Astrocyte (in vitro differentiated cells and primary cell): ENCODE results near the gene GPR180.

ENCODE experiments used
- EZH2 ChIP-seq: IDR thresholded peaks from 2 replicates; pipeline ENCODE4 v1.6.1; 2012; ENCODE audit warnings: mild to moderate bottlenecking, low read length, inconsistent platforms; ENCODE audit not compliant: insufficient read depth
- TF ChIP-seq, protein P1 (sequence below): IDR thresholded peaks from 2 replicates; pipeline ENCODE4 v1.5.1; 2011; ENCODE audit warnings: low read depth, mild to moderate bottlenecking, inconsistent platforms, low read length, moderate library complexity; ENCODE audit not compliant: insufficient read depth

DNA sequence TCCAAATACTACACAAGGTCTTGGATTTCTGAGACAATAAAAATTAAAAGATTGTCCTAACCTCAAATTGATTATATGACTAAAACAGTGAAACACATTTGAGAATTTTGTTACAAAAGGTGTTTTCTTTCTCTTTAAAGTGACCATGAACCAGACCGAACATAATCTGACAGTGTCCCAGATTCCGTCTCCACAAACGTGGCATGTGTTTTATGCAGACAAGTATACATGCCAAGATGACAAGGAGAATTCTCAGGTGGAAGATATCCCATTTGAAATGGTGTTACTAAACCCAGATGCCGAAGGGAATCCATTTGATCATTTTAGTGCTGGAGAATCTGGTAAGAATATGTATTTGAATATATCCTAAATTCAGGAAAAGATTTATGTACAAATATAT is 10.4 kb downstream of the GPR180 start:
- TF ChIP-seq, protein P1, sequence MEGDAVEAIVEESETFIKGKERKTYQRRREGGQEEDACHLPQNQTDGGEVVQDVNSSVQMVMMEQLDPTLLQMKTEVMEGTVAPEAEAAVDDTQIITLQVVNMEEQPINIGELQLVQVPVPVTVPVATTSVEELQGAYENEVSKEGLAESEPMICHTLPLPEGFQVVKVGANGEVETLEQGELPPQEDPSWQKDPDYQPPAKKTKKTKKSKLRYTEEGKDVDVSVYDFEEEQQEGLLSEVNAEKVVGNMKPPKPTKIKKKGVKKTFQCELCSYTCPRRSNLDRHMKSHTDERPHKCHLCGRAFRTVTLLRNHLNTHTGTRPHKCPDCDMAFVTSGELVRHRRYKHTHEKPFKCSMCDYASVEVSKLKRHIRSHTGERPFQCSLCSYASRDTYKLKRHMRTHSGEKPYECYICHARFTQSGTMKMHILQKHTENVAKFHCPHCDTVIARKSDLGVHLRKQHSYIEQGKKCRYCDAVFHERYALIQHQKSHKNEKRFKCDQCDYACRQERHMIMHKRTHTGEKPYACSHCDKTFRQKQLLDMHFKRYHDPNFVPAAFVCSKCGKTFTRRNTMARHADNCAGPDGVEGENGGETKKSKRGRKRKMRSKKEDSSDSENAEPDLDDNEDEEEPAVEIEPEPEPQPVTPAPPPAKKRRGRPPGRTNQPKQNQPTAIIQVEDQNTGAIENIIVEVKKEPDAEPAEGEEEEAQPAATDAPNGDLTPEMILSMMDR = no peak
- no peak for TF ChIP-seq EZH2
